ENCODE data around the gene TSPAN10.

The TSPAN10 gene

GRCh38 chr17:81662002-81662401 lies 25.0 kb downstream of the TSPAN10 start:
- DNase-seq (ENCODE audit: low spot score), result no peak
- Histone ChIP-seq H4K8ac (ENCODE audit: low read depth, low read length) (no peak overlapping the region), H2BK5ac (ENCODE audit: low read length) (no peak overlapping the region), H3K23ac (ENCODE audit: low read depth, low read length, poor library complexity) (no peak overlapping the region), H2BK15ac (ENCODE audit: low read length) (no peak overlapping the region), H3K4ac (ENCODE audit: low read length) (no peak overlapping the region), H2AFZ (ENCODE audit: low read length) (no peak overlapping the region), H3K9me3 (replicated peaks in 1 of 2; ENCODE audit: control insufficient read depth in 2 of 2, insufficient read depth in 1 of 2, low read depth in 1 of 2, low read length in 2 of 2) (peaks cover 0 to 2% of the 10 kb centered on the region in 2 donors), H3K27me3 (ENCODE audit: control insufficient read depth in 3 of 3, insufficient read depth in 3 of 3, low read depth in 1 of 3, low read length in 3 of 3) (no peaks in the 10 kb centered on the region), H3K4me1 (ENCODE audit: control insufficient read depth in 2 of 2, insufficient read depth in 1 of 2, low read depth in 1 of 2, low read length in 2 of 2) (peaks cover 6 to 7% of the 10 kb centered on the region in 2 donors), H4K91ac (ENCODE audit: low read depth, low read length, poor library complexity) (no peak overlapping the region), H3K4me2 (ENCODE audit: insufficient read depth, low read length, poor library complexity, severe bottlenecking) (no peak overlapping the region), H3K4me3 (ENCODE audit: low read length in 2 of 2) (no peak overlapping the region), H3K18ac (ENCODE audit: low read length) (no peak overlapping the region), H3K14ac (ENCODE audit: low read length) (no peak overlapping the region), H2BK12ac (ENCODE audit: low read length) (no peak overlapping the region), H3K9ac (ENCODE audit: low read depth, low read length, poor library complexity) (no peak overlapping the region), H2BK120ac (ENCODE audit: low read depth, low read length) (no peak overlapping the region), H3K27ac (replicated peaks; ENCODE audit: low read length) (no peak overlapping the region), H2AK5ac (ENCODE audit: low read depth, low read length) (no peak overlapping the region), H3K36me3 (replicated peaks in 1 of 2; ENCODE audit: control insufficient read depth in 2 of 2, insufficient read depth in 2 of 2, low read length in 2 of 2) (peaks cover 8 to 11% of the 10 kb centered on the region in 2 donors), H3K79me1 (ENCODE audit: low read depth, low read length) (peaks cover 13% of the 10 kb centered on the region)
- WGBS, 2 donors (ENCODE audit: extremely low coverage in 2 of 2, insufficient read length in 2 of 2, insufficient replicate concordance in 1 of 2), result no CpG with 5 or more reads among the region's 4 CpGs

GRCh38 chr17:81664051-81664470 lies 27.1 kb downstream of the TSPAN10 start:
- DNase-seq (ENCODE audit: low spot score), result no peak
- H2BK12ac ChIP-seq (ENCODE audit: low read length), result no peak overlapping the region
- no peak overlapping the region for H4K8ac ChIP-seq (ENCODE audit: low read depth, low read length)
- H2AK5ac ChIP-seq (ENCODE audit: low read depth, low read length), result no peak overlapping the region
- no CpG with 5 or more reads among the region's 7 CpGs for WGBS, 2 donors (ENCODE audit: extremely low coverage in 2 of 2, insufficient read length in 2 of 2, insufficient replicate concordance in 1 of 2)
- H3K79me1 ChIP-seq (ENCODE audit: low read depth, low read length), result peaks cover 20% of the 10 kb centered on the region
- H3K9ac ChIP-seq (ENCODE audit: low read depth, low read length, poor library complexity), result no peak overlapping the region
- no peak overlapping the region for H3K18ac ChIP-seq (ENCODE audit: low read length)
- no peak overlapping the region for H4K91ac ChIP-seq (ENCODE audit: low read depth, low read length, poor library complexity)
- H3K27me3 ChIP-seq (ENCODE audit: control insufficient read depth in 3 of 3, insufficient read depth in 3 of 3, low read depth in 1 of 3, low read length in 3 of 3), result no peaks in the 10 kb centered on the region
- H3K4me1 ChIP-seq (ENCODE audit: control insufficient read depth in 2 of 2, insufficient read depth in 1 of 2, low read depth in 1 of 2, low read length in 2 of 2), result peaks cover 10 to 12% of the 10 kb centered on the region in 2 donors
- peaks cover 0 to 2% of the 10 kb centered on the region in 2 donors for H3K9me3 ChIP-seq (replicated peaks in 1 of 2; ENCODE audit: control insufficient read depth in 2 of 2, insufficient read depth in 1 of 2, low read depth in 1 of 2, low read length in 2 of 2)
- no peak overlapping the region for H2AFZ ChIP-seq (ENCODE audit: low read length)
- no peak overlapping the region for H3K4me2 ChIP-seq (ENCODE audit: insufficient read depth, low read length, poor library complexity, severe bottlenecking)
- no peak overlapping the region for H3K23ac ChIP-seq (ENCODE audit: low read depth, low read length, poor library complexity)
- H3K36me3 ChIP-seq (replicated peaks in 1 of 2; ENCODE audit: control insufficient read depth in 2 of 2, insufficient read depth in 2 of 2, low read length in 2 of 2), result peaks cover 17 to 27% of the 10 kb centered on the region in 2 donors
- no peak overlapping the region for H2BK15ac ChIP-seq (ENCODE audit: low read length)
- H2BK5ac ChIP-seq (ENCODE audit: low read length), result no peak overlapping the region
- peak overlapping the region in 1 of 2 donors; percentile 65 for H3K4me3 ChIP-seq (ENCODE audit: low read length in 2 of 2)
- no peak overlapping the region for H2BK120ac ChIP-seq (ENCODE audit: low read depth, low read length)
- no peak overlapping the region for H3K4ac ChIP-seq (ENCODE audit: low read length)
- H3K27ac ChIP-seq (replicated peaks; ENCODE audit: low read length), result no peak overlapping the region
- no peak overlapping the region for H3K14ac ChIP-seq (ENCODE audit: low read length)

GRCh38 chr17:81665205-81666091 lies 28.5 kb downstream of the TSPAN10 start:
- no peak overlapping the region for H4K8ac ChIP-seq (ENCODE audit: low read depth, low read length)
- peak overlapping the region; percentile 78 for H3K4me2 ChIP-seq (ENCODE audit: insufficient read depth, low read length, poor library complexity, severe bottlenecking)
- peak overlapping the region; percentile 100 for H3K9ac ChIP-seq (ENCODE audit: low read depth, low read length, poor library complexity)
- H3K23ac ChIP-seq (ENCODE audit: low read depth, low read length, poor library complexity), result peak overlapping the region; percentile 100
- H3K36me3 ChIP-seq (replicated peaks in 1 of 2; ENCODE audit: control insufficient read depth in 2 of 2, insufficient read depth in 2 of 2, low read length in 2 of 2), result peaks cover 28 to 40% of the 10 kb centered on the region in 2 donors
- H2BK15ac ChIP-seq (ENCODE audit: low read length), result no peak overlapping the region
- no peaks in the 10 kb centered on the region for H3K27me3 ChIP-seq (ENCODE audit: control insufficient read depth in 3 of 3, insufficient read depth in 3 of 3, low read depth in 1 of 3, low read length in 3 of 3)
- H3K18ac ChIP-seq (ENCODE audit: low read length), result peak overlapping the region; percentile 99
- no peak overlapping the region for H3K27ac ChIP-seq (replicated peaks; ENCODE audit: low read length)
- no peak for DNase-seq (ENCODE audit: low spot score)
- H2AK5ac ChIP-seq (ENCODE audit: low read depth, low read length), result peak overlapping the region; percentile 85
- H3K4me3 ChIP-seq (ENCODE audit: low read length in 2 of 2), result peak overlapping the region; percentile 85 to 99
- H3K4ac ChIP-seq (ENCODE audit: low read length), result no peak overlapping the region
- peaks cover 0 to 2% of the 10 kb centered on the region in 2 donors for H3K9me3 ChIP-seq (replicated peaks in 1 of 2; ENCODE audit: control insufficient read depth in 2 of 2, insufficient read depth in 1 of 2, low read depth in 1 of 2, low read length in 2 of 2)
- peaks cover 21% of the 10 kb centered on the region for H3K79me1 ChIP-seq (ENCODE audit: low read depth, low read length)
- peak overlapping the region; percentile 25 for H3K14ac ChIP-seq (ENCODE audit: low read length)
- peak overlapping the region; percentile 93 for H2AFZ ChIP-seq (ENCODE audit: low read length)
- WGBS, 2 donors (ENCODE audit: extremely low coverage in 2 of 2, insufficient read length in 2 of 2, insufficient replicate concordance in 1 of 2), result no CpG with 5 or more reads among the region's 30 CpGs
- no peak overlapping the region for H2BK120ac ChIP-seq (ENCODE audit: low read depth, low read length)
- peaks cover 10 to 12% of the 10 kb centered on the region in 2 donors for H3K4me1 ChIP-seq (ENCODE audit: control insufficient read depth in 2 of 2, insufficient read depth in 1 of 2, low read depth in 1 of 2, low read length in 2 of 2)
- H2BK5ac ChIP-seq (ENCODE audit: low read length), result no peak overlapping the region
- no peak overlapping the region for H2BK12ac ChIP-seq (ENCODE audit: low read length)
- no peak overlapping the region for H4K91ac ChIP-seq (ENCODE audit: low read depth, low read length, poor library complexity)

GRCh38 chr17:81666092-81666341 lies 29.0 kb downstream of the TSPAN10 start:
- Histone ChIP-seq H2BK120ac (ENCODE audit: low read depth, low read length) (no peak overlapping the region), H3K79me1 (ENCODE audit: low read depth, low read length) (peaks cover 21% of the 10 kb centered on the region), H3K18ac (ENCODE audit: low read length) (peak overlapping the region; percentile 99), H3K27ac (replicated peaks; ENCODE audit: low read length) (peak overlapping the region; percentile 56), H3K4me2 (ENCODE audit: insufficient read depth, low read length, poor library complexity, severe bottlenecking) (peak overlapping the region; percentile 78), H3K23ac (ENCODE audit: low read depth, low read length, poor library complexity) (peak overlapping the region; percentile 100), H3K9ac (ENCODE audit: low read depth, low read length, poor library complexity) (peak overlapping the region; percentile 100), H3K27me3 (ENCODE audit: control insufficient read depth in 3 of 3, insufficient read depth in 3 of 3, low read depth in 1 of 3, low read length in 3 of 3) (no peaks in the 10 kb centered on the region), H3K14ac (ENCODE audit: low read length) (peak overlapping the region; percentile 25), H2BK15ac (ENCODE audit: low read length) (no peak overlapping the region), H3K9me3 (replicated peaks in 1 of 2; ENCODE audit: control insufficient read depth in 2 of 2, insufficient read depth in 1 of 2, low read depth in 1 of 2, low read length in 2 of 2) (peaks cover 0 to 2% of the 10 kb centered on the region in 2 donors), H3K4ac (ENCODE audit: low read length) (no peak overlapping the region), H4K91ac (ENCODE audit: low read depth, low read length, poor library complexity) (no peak overlapping the region), H3K4me3 (ENCODE audit: low read length in 2 of 2) (peak overlapping the region; percentile 85 to 99), H2BK12ac (ENCODE audit: low read length) (no peak overlapping the region), H2BK5ac (ENCODE audit: low read length) (no peak overlapping the region), H2AK5ac (ENCODE audit: low read depth, low read length) (peak overlapping the region; percentile 85), H3K4me1 (ENCODE audit: control insufficient read depth in 2 of 2, insufficient read depth in 1 of 2, low read depth in 1 of 2, low read length in 2 of 2) (peaks cover 10 to 12% of the 10 kb centered on the region in 2 donors), H4K8ac (ENCODE audit: low read depth, low read length) (no peak overlapping the region), H3K36me3 (replicated peaks in 1 of 2; ENCODE audit: control insufficient read depth in 2 of 2, insufficient read depth in 2 of 2, low read length in 2 of 2) (peaks cover 31 to 46% of the 10 kb centered on the region in 2 donors), H2AFZ (ENCODE audit: low read length) (peak overlapping the region; percentile 93)
- no CpG with 5 or more reads among the region's 16 CpGs for WGBS, 2 donors (ENCODE audit: extremely low coverage in 2 of 2, insufficient read length in 2 of 2, insufficient replicate concordance in 1 of 2)
- DNase-seq (ENCODE audit: low spot score), result no peak
